IMR-90 (cell line): Measurements from ENCODE around the gene TMEM63B. TPM values are rescaled to one million over a fixed set of nuclear protein-coding genes. Genes with fewer than 3 reads are reported as not detected.

ENCODE experiments used
- ATAC-seq: fragments of 200-7000 bp; cut with Tn5 transposase; 2 replicates; pipeline ENCODE4 v1.9.1; 2020; ENCODE audit warnings: low read depth, mild to moderate bottlenecking, moderate library complexity
- BruUV-seq: library from RNA; stranded (reverse); fragments of 400-500 nt; replicated peaks from 2 replicates; lab custom pipeline; 2021; lab: Mats Ljungman, UMichigan
- CTCF ChIA-PET: fragments of 300-600 bp; formaldehyde crosslinking; extraction: SDS; loops from one replicate; lab custom pipeline; 2021; ENCODE audit warnings: antibody characterized with exemption; lab: Yijun Ruan, JAX
- POLR2A ChIA-PET: fragments of 300-600 bp; sonication (Branson Sonifier 250); formaldehyde crosslinking; loops from one replicate; lab custom pipeline; 2022; ENCODE audit warnings: antibody characterized with exemption; ENCODE audit not compliant: unreplicated experiment; lab: Charles Lee
- DNase-seq: peaks from one replicate; pipeline ENCODE4 v3.0.0; 2013
- H2AFZ ChIP-seq: replicated peaks from 2 replicates; pipeline ENCODE3; 2013; ENCODE audit warnings: low read length, mild to moderate bottlenecking; ENCODE audit not compliant: poor library complexity
- H2AK5ac ChIP-seq: 2 replicates; pipeline ENCODE4 v1.6.1; 2013; ENCODE audit warnings: low read depth, low read length, inconsistent platforms
- H2AK9ac ChIP-seq: replicated peaks from 2 replicates; pipeline ENCODE3; 2013; ENCODE audit warnings: mild to moderate bottlenecking, low read depth, low read length, moderate library complexity; ENCODE audit not compliant: poor library complexity
- H2BK120ac ChIP-seq: 2 replicates; pipeline ENCODE4 v1.6.1; 2013; ENCODE audit warnings: low read depth, low read length, inconsistent platforms
- H2BK15ac ChIP-seq: 3 replicates; pipeline ENCODE4 v1.6.1; 2013; ENCODE audit warnings: low read depth, low read length, inconsistent platforms
- H2BK20ac ChIP-seq: 2 replicates; pipeline ENCODE4 v1.6.1; 2013; ENCODE audit warnings: low read depth, mild to moderate bottlenecking, inconsistent platforms, low read length, moderate library complexity
- H2BK5ac ChIP-seq: 2 replicates; pipeline ENCODE4 v1.6.1; 2013; ENCODE audit warnings: mild to moderate bottlenecking, low read depth, low read length, inconsistent platforms; ENCODE audit not compliant: poor library complexity, severe bottlenecking
- H3K14ac ChIP-seq: replicated peaks from 2 replicates; pipeline ENCODE4 v1.6.1; 2013; ENCODE audit warnings: low read depth, low read length, inconsistent platforms
- H3K18ac ChIP-seq: 2 replicates; pipeline ENCODE4 v1.6.1; 2013; ENCODE audit warnings: low read depth, low read length, control low read depth
- H3K23ac ChIP-seq: 2 replicates; pipeline ENCODE4 v1.6.1; 2013; ENCODE audit warnings: low read depth, low read length, inconsistent platforms
- H3K27ac ChIP-seq: 2 replicates; pipeline ENCODE4 v1.5.1; 2013; ENCODE audit warnings: mild to moderate bottlenecking, control low read depth, low read length; ENCODE audit not compliant: insufficient read depth
- H3K27me3 ChIP-seq: 2 replicates; pipeline ENCODE4 v1.6.1; 2013; ENCODE audit warnings: low read length; ENCODE audit not compliant: control insufficient read depth, insufficient read depth
- H3K36me3 ChIP-seq: 2 replicates; pipeline ENCODE4 v1.6.1; 2013; ENCODE audit warnings: low read length, mixed read lengths; ENCODE audit not compliant: control insufficient read depth, insufficient read depth
- H3K4ac ChIP-seq: 2 replicates; pipeline ENCODE4 v1.6.1; 2013; ENCODE audit warnings: low read depth, low read length, inconsistent platforms
- H3K4me1 ChIP-seq: 2 replicates; pipeline ENCODE4 v1.6.1; 2013; ENCODE audit warnings: low read length, mixed read lengths; ENCODE audit not compliant: control insufficient read depth, insufficient read depth
- H3K4me2 ChIP-seq: 2 replicates; pipeline ENCODE4 v1.6.1; 2013; ENCODE audit warnings: low read depth, mild to moderate bottlenecking, control low read depth, low read length, moderate library complexity
- H3K4me3 ChIP-seq: 2 replicates; pipeline ENCODE4 v1.5.1; 2013; ENCODE audit warnings: low read depth, mild to moderate bottlenecking, control low read depth, low read length, moderate library complexity; ENCODE audit not compliant: insufficient read depth
- H3K56ac ChIP-seq: 2 replicates; pipeline ENCODE4 v1.6.1; 2013; ENCODE audit warnings: low read length, inconsistent platforms; ENCODE audit not compliant: insufficient read depth; ENCODE audit errors: extremely low read depth
- H3K79me1 ChIP-seq, 2 experiments: 2 replicates each; pipeline ENCODE4 v1.6.1; 2013; ENCODE audit warnings: low read length in 2 of 2, inconsistent platforms in 1 of 2, low read depth in 1 of 2
- H3K9ac ChIP-seq: 2 replicates; pipeline ENCODE4 v1.6.1; 2013; ENCODE audit warnings: low read depth, low read length, control low read depth
- H3K9me1 ChIP-seq: 2 replicates; pipeline ENCODE4 v1.6.1; 2013; ENCODE audit warnings: low read length, inconsistent platforms; ENCODE audit not compliant: insufficient read depth
- H3K9me3 ChIP-seq: 2 replicates; pipeline ENCODE4 v1.6.1; 2013; ENCODE audit warnings: low read length; ENCODE audit not compliant: control insufficient read depth, insufficient read depth
- H4K20me1 ChIP-seq: 2 replicates; pipeline ENCODE4 v1.6.1; 2013; ENCODE audit warnings: low read length, inconsistent platforms; ENCODE audit not compliant: insufficient read depth
- H4K5ac ChIP-seq: 2 replicates; pipeline ENCODE4 v1.6.1; 2013; ENCODE audit warnings: mild to moderate bottlenecking, low read depth, low read length, control low read depth
- H4K8ac ChIP-seq, 2 experiments: 2 replicates each; pipeline ENCODE4 v1.6.1; 2013; ENCODE audit warnings: low read depth in 2 of 2, low read length in 2 of 2, control low read depth in 1 of 2, inconsistent platforms in 1 of 2
- H4K91ac ChIP-seq: 2 replicates; pipeline ENCODE4 v1.6.1; 2013; ENCODE audit warnings: low read depth, low read length, inconsistent platforms; ENCODE audit not compliant: insufficient read depth
- MAFK ChIP-seq: IDR thresholded peaks from 2 replicates; pipeline ENCODE4 v1.6.1; 2012; ENCODE audit warnings: low read depth, low read length, improper control_type of control experiment
- WGBS, 2 experiments: methylation state at CpG; one replicate each; pipeline versions ENCODE4 v1.1.5 to v1.1.7; 2013; ENCODE audit warnings: missing lambda C conversion rate in 2 of 2; ENCODE audit not compliant: insufficient read length in 1 of 2; ENCODE audit errors: extremely low coverage in 2 of 2; 5-methylcytosine and 5-hydroxymethylcytosine counted together
- dilution Hi-C: fragments of 300-500 bp; cut with HindIII; formaldehyde crosslinking; loops from one replicate; pipeline ENCODE4 v1.14.3; 2018; ENCODE audit warnings: low sequenced_read_pairs; ENCODE audit not compliant: unreplicated experiment
- in situ Hi-C: fragments of 300-500 bp; cut with MboI; formaldehyde crosslinking; loops from 3 replicates; pipeline ENCODE4 v1.14.3; 2019; ENCODE audit warnings: low sequenced_read_pairs, inconsistent platforms, mixed read lengths
- intact Hi-C: fragments of 100-400 bp; cut with micrococcal nuclease; formaldehyde crosslinking; loops from 2 replicates; pipeline ENCODE4 v1.10.0; 2022
- polyA plus RNA-seq, 3 experiments: library from polyadenylated mRNA; depleted of rRNA; stranded (reverse); fragments of >200 nt; gene quantifications; 2 replicates each; pipeline ENCODE4 v1.2.3, GENCODE V29; 2012; ENCODE audit warnings: low replicate concordance in 1 of 3
- total RNA-seq: library from RNA; depleted of rRNA; stranded (reverse); fragments of >200 nt; gene quantifications from 2 replicates; pipeline ENCODE4 v1.2.3, GENCODE V29; 2012

TMEM63B gene
- total and polyA plus RNA-seq, 2 of the 4 experiments (the other 2 are of a cell fraction) = 12.2 to 42.6 TPM

- H3K14ac ChIP-seq = no peak overlapping the region
- in situ Hi-C loops (no loop called here), intact Hi-C loops (no loop called here), dilution Hi-C loops (no loop called here)
- H3K9me1 ChIP-seq = peaks cover 25% of the 10 kb centered on the region
- H3K79me1 ChIP-seq = peaks cover 28 to 68% of the 10 kb centered on the region in 2 experiments
- no peak overlapping the region for H2BK15ac ChIP-seq
- no peak overlapping the region for H3K4ac ChIP-seq
- no peak overlapping the region; the same call in 1 of the 2 replicates for H4K5ac ChIP-seq
- H3K23ac ChIP-seq = no peak overlapping the region
- no peaks in the 10 kb centered on the region for H3K9me3 ChIP-seq
- H2AK9ac ChIP-seq = no peak overlapping the region
- no peak overlapping the region for H2BK5ac ChIP-seq
- H3K18ac ChIP-seq = no peak overlapping the region
- ATAC-seq = no peak
- BruUV-seq = no TSS peak
- H3K27me3 ChIP-seq = no peaks in the 10 kb centered on the region
- WGBS, 2 experiments = 84% methylated on average over 3 of the region's 6 CpGs; no CpG with 5 or more reads in 1 of the 2 experiments
- H2BK120ac ChIP-seq = no peak overlapping the region
- H2AFZ ChIP-seq = no peak overlapping the region
- no peak overlapping the region for H2BK20ac ChIP-seq
- H3K4me1 ChIP-seq = peaks cover 14% of the 10 kb centered on the region
- H3K56ac ChIP-seq = no peak overlapping the region
- ChIA-PET POLR2A (no interaction called here), CTCF (interaction anchor here (0.6 kb wide), 1 partner anchor 130 kb away, joined by 4 read pairs; no protein-coding TSS in a partner anchor)
- H3K27ac ChIP-seq = no peak overlapping the region
- H3K4me2 ChIP-seq = no peak overlapping the region
- no peak overlapping the region for H3K4me3 ChIP-seq
- peaks cover 46% of the 10 kb centered on the region for H3K36me3 ChIP-seq
- H4K91ac ChIP-seq = no peak overlapping the region
- H3K9ac ChIP-seq = no peak overlapping the region
- no peak overlapping the region for H4K8ac ChIP-seq
- no peak for DNase-seq
- peaks cover 33% of the 10 kb centered on the region for H4K20me1 ChIP-seq
- H2AK5ac ChIP-seq = no peak overlapping the region
- no peak for TF ChIP-seq MAFK
These were observed 17.2 kb upstream of the TMEM63B start for GRCh38 chr6:44110005-44110676.
